DND-41 (cell line): ENCODE results near the gene DAB1.

Source experiments
- CTCF ChIP-seq: IDR thresholded peaks from 2 replicates; pipeline ENCODE4 v1.5.1; 2012; ENCODE audit warnings: borderline replicate concordance, low read length, moderate library complexity, mild to moderate bottlenecking; ENCODE audit not compliant: poor library complexity, severe bottlenecking; ENCODE audit errors: extremely low read depth
- EZH2 ChIP-seq: IDR thresholded peaks from 3 replicates; pipeline ENCODE4 v1.6.1; 2012; ENCODE audit warnings: borderline replicate concordance, low read depth, mild to moderate bottlenecking, moderate library complexity, low read length, inconsistent platforms; ENCODE audit not compliant: severe bottlenecking

- TF ChIP-seq EZH2 (no peak), CTCF (no peak)
Observed at GRCh38 chr1:57089855-57090254, 334.0 kb downstream of the DAB1 start.
